C4-2B (cell line): Measurements from ENCODE around the gene CDC14A.

Source experiments
- ZFX ChIP-seq: fragments of 450-650 bp; IDR thresholded peaks from 2 replicates; pipeline ENCODE4 v1.6.1; 2017
- TF ChIP-seq, protein P1 (sequence below): fragments of 450-650 bp; conservative IDR thresholded peaks from 2 replicates; pipeline ENCODE4 v1.5.1; 2017; ENCODE audit warnings: mild to moderate bottlenecking

DNA sequence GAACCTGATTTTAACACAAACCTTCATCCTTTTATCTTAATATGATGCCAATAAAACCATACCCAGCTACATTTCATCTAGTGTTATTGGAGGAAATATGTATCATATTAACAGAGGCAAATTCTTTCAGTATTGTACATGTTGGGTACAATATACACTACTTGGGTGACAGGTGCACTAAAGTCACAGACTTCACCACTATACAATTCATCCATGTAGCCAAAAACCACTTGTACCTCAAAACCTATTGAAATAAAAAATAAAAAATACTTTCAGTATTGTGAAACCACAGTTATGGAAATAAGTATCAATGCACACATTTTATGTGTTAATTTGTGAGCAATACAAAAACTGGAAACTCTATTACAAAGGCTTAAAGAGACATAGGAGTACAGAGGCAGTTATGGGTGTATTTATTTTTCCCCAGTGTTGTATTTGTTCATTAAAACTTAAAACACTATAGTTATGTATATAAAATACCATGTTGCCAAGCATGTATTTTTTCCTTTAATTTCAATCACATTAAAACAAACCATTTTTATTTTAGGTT is 160.6 kb downstream of the CDC14A start:
- TF ChIP-seq, protein P1, sequence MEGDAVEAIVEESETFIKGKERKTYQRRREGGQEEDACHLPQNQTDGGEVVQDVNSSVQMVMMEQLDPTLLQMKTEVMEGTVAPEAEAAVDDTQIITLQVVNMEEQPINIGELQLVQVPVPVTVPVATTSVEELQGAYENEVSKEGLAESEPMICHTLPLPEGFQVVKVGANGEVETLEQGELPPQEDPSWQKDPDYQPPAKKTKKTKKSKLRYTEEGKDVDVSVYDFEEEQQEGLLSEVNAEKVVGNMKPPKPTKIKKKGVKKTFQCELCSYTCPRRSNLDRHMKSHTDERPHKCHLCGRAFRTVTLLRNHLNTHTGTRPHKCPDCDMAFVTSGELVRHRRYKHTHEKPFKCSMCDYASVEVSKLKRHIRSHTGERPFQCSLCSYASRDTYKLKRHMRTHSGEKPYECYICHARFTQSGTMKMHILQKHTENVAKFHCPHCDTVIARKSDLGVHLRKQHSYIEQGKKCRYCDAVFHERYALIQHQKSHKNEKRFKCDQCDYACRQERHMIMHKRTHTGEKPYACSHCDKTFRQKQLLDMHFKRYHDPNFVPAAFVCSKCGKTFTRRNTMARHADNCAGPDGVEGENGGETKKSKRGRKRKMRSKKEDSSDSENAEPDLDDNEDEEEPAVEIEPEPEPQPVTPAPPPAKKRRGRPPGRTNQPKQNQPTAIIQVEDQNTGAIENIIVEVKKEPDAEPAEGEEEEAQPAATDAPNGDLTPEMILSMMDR, result no peak
- TF ChIP-seq ZFX, result no peak
